ENCODE results near the gene SLC23A2.
"Not testable (repeated sequence)": the region's sequence is repeated elsewhere in the genome, so short reads cannot be mapped to it uniquely, and the experiment has no call there.

SLC23A2 gene

GRCh38 chr20:4929686-4930397 is 71.5 kb downstream of the SLC23A2 start:
- no peak for DNase-seq

- DNase-seq: no peak
Measured at GRCh38 chr20:4926531-4927156, 74.7 kb downstream of the SLC23A2 start.

GRCh38 chr20:4925842-4926530 is 75.3 kb downstream of the SLC23A2 start:
- no peak for DNase-seq

GRCh38 chr20:4924446-4924845 is 76.9 kb downstream of the SLC23A2 start:
- no peak for DNase-seq

- DNase-seq: no peak
Measured at GRCh38 chr20:4924032-4924431, 77.3 kb downstream of the SLC23A2 start.

- DNase-seq: no peak
Measured at GRCh38 chr20:4922186-4922585, 79.1 kb downstream of the SLC23A2 start.

GRCh38 chr20:4921271-4921670 is 80.0 kb downstream of the SLC23A2 start:
- DNase-seq: not testable (repeated sequence)

GRCh38 chr20:4920655-4921054 is 80.7 kb downstream of the SLC23A2 start:
- DNase-seq: no peak

- DNase-seq: no peak
Measured at GRCh38 chr20:4920131-4920530, 81.2 kb downstream of the SLC23A2 start.

GRCh38 chr20:4919047-4919704 is 82.1 kb downstream of the SLC23A2 start:
- no peak for DNase-seq

- no peak for DNase-seq
Measured at GRCh38 chr20:4918473-4918872, 82.8 kb downstream of the SLC23A2 start.

- no peak for DNase-seq
Measured at GRCh38 chr20:4916971-4917881, 84.1 kb downstream of the SLC23A2 start.

- no peak for DNase-seq
Measured at GRCh38 chr20:4913147-4913546, 88.2 kb downstream of the SLC23A2 start.

- peak in 2 of 5 experiments; percentile 3 to 60 for DNase-seq
Measured at GRCh38 chr20:4912380-4913142, 88.7 kb downstream of the SLC23A2 start.

GRCh38 chr20:4910951-4911350 is 90.4 kb downstream of the SLC23A2 start:
- DNase-seq: no peak

GRCh38 chr20:4905613-4906012 is 95.7 kb downstream of the SLC23A2 start:
- DNase-seq: no peak

GRCh38 chr20:4905195-4905594 is 96.1 kb downstream of the SLC23A2 start:
- no peak for DNase-seq

- no peak for DNase-seq
Measured at GRCh38 chr20:4904127-4904860, 97.0 kb downstream of the SLC23A2 start.

- no peak for DNase-seq
Measured at GRCh38 chr20:4902788-4903187, 98.5 kb downstream of the SLC23A2 start.

- no peak for DNase-seq
Measured at GRCh38 chr20:4901031-4901818, 100.1 kb downstream of the SLC23A2 start.

All from T-helper 2 cell (primary cell).